Measurements from ENCODE around the gene ANKFN1.

- TF ChIP-seq GATA2 (IDR thresholded peaks at IDR 0.05; ENCODE audit: low read depth, low read length), result no peak
- no peak for TF ChIP-seq GATA3 (IDR thresholded peaks at IDR 0.05; ENCODE audit: low read depth, low read length)
Observed at GRCh38 chr17:56468840-56469239, 315.6 kb downstream of the ANKFN1 start.

Data from SH-SY5Y (cell line).